ENCODE results near the gene LRRC52. TPM values are rescaled to one million over a fixed set of nuclear protein-coding genes. Genes with fewer than 3 reads are reported as not detected.

Gene LRRC52
- total and polyA plus RNA-seq, 2 donors (not counting 1 experiment from before 2014, with no cell fraction given) = not detected

DNA sequence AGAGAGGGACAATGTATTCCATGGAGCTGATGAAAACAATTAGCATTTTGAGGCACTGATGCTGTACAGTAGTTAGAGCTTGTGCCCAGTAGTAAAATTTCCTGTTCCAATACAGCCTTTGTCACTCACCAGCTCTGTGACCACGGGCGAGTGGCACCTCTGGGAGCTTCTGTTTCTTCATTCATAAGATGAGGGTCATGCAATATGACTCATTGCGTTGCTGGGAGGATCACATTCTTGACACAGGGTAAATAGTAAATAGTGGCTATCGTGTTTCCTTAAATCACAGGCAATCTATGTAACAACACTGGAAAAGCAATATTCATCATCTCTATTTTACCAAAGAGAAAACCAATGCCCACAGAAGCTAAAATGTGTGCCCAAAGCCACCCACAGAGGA lies 4.5 kb upstream of the LRRC52 start:
- no peaks in the 10 kb centered on the region for H3K9me3 ChIP-seq (ENCODE audit: control extremely low read depth in 1 of 3, control insufficient read depth in 2 of 3, insufficient read depth in 1 of 3, low read length in 2 of 3)
- Mint-ChIP-seq H3K27me3 (peaks cover 51% of the 10 kb centered on the region), H3K9me3 (ENCODE audit: insufficient read depth) (no peaks in the 10 kb centered on the region), H3K4me1 (no peaks in the 10 kb centered on the region), H3K27ac (no peak overlapping the region), H3K4me3 (no peak overlapping the region)
- H4K20me1 ChIP-seq (ENCODE audit: control insufficient read depth, insufficient read depth, low read length, poor library complexity, severe bottlenecking) = no peaks in the 10 kb centered on the region
- peaks cover 0 to 6% (median 1%) of the 10 kb centered on the region in 4 experiments for H3K27me3 ChIP-seq (replicated peaks in 1 of 4; ENCODE audit: control extremely low read depth in 1 of 4, control insufficient read depth in 3 of 4, insufficient read depth in 4 of 4, low read length in 3 of 4)
- ChIA-PET CTCF (no interaction called here), POLR2A (no interaction called here)
- no peaks in the 10 kb centered on the region for H3K4me1 ChIP-seq (ENCODE audit: control insufficient read depth in 2 of 2, insufficient read depth in 2 of 2, low read length in 2 of 2)
- ATAC-seq (ENCODE audit: low read depth) (no peak), DNase-seq (no peak)
- H3K4me2 ChIP-seq (replicated peaks; ENCODE audit: low read depth, low read length, poor library complexity, severe bottlenecking) = no peak overlapping the region
- H3K27ac ChIP-seq (ENCODE audit: low read length in 2 of 2) = no peak overlapping the region
- WGBS (ENCODE audit: insufficient coverage) = 80% methylated on average over 1 of the region's 4 CpGs
- intact Hi-C loops (cut with micrococcal nuclease) = no loop called here
- H2AFZ ChIP-seq (ENCODE audit: insufficient read depth, low read depth, low read length, poor library complexity, severe bottlenecking) = no peak overlapping the region
- H3K4me3 ChIP-seq (ENCODE audit: control extremely low read depth in 1 of 5, extremely low read depth in 1 of 5, insufficient read depth in 1 of 5, low read depth in 2 of 5, low read length in 4 of 5) = no peak overlapping the region
- H3K79me2 ChIP-seq (ENCODE audit: control insufficient read depth, insufficient read depth, low read length) = no peaks in the 10 kb centered on the region
- H3K36me3 ChIP-seq (replicated peaks in 1 of 2; ENCODE audit: control extremely low read depth in 1 of 2, control insufficient read depth in 1 of 2, extremely low read depth in 1 of 2, insufficient read depth in 2 of 2, low read length in 1 of 2) = no peaks in the 10 kb centered on the region
- no peak overlapping the region for H3K9ac ChIP-seq (ENCODE audit: low read length)
- TF ChIP-seq EZH2 (IDR thresholded peaks at IDR 0.05; ENCODE audit: borderline replicate concordance, insufficient read depth, low read depth, low read length, poor library complexity, severe bottlenecking) (no peak), CTCF (IDR thresholded peaks at IDR 0.05) (no peak)

- Histone ChIP-seq H3K79me2 (ENCODE audit: control insufficient read depth, insufficient read depth, low read length) (no peaks in the 10 kb centered on the region), H3K9me3 (ENCODE audit: control extremely low read depth in 1 of 3, control insufficient read depth in 2 of 3, insufficient read depth in 1 of 3, low read length in 2 of 3) (no peaks in the 10 kb centered on the region), H3K36me3 (replicated peaks in 1 of 2; ENCODE audit: control extremely low read depth in 1 of 2, control insufficient read depth in 1 of 2, extremely low read depth in 1 of 2, insufficient read depth in 2 of 2, low read length in 1 of 2) (no peaks in the 10 kb centered on the region), H3K9ac (ENCODE audit: low read length) (no peak overlapping the region), H3K4me2 (replicated peaks; ENCODE audit: low read depth, low read length, poor library complexity, severe bottlenecking) (no peak overlapping the region), H2AFZ (ENCODE audit: insufficient read depth, low read depth, low read length, poor library complexity, severe bottlenecking) (no peak overlapping the region), H3K4me3 (ENCODE audit: control extremely low read depth in 1 of 5, extremely low read depth in 1 of 5, insufficient read depth in 1 of 5, low read depth in 2 of 5, low read length in 4 of 5) (no peak overlapping the region), H3K27me3 (replicated peaks in 1 of 4; ENCODE audit: control extremely low read depth in 1 of 4, control insufficient read depth in 3 of 4, insufficient read depth in 4 of 4, low read length in 3 of 4) (peaks cover 0 to 6% (median 1%) of the 10 kb centered on the region in 4 experiments), H3K4me1 (ENCODE audit: control insufficient read depth in 2 of 2, insufficient read depth in 2 of 2, low read length in 2 of 2) (no peaks in the 10 kb centered on the region), H4K20me1 (ENCODE audit: control insufficient read depth, insufficient read depth, low read length, poor library complexity, severe bottlenecking) (no peaks in the 10 kb centered on the region), H3K27ac (ENCODE audit: low read length in 2 of 2) (no peak overlapping the region)
- no peaks in the 10 kb centered on the region for H3K9me3 Mint-ChIP-seq (ENCODE audit: insufficient read depth)
- no peak for DNase-seq
- H3K4me1 Mint-ChIP-seq = no peaks in the 10 kb centered on the region
- TF ChIP-seq CTCF (IDR thresholded peaks at IDR 0.05) (no peak), EZH2 (IDR thresholded peaks at IDR 0.05; ENCODE audit: borderline replicate concordance, insufficient read depth, low read depth, low read length, poor library complexity, severe bottlenecking) (no peak)
- ChIA-PET POLR2A (no interaction called here), CTCF (no interaction called here)
- 100% methylated on average over 2 of the region's 3 CpGs for WGBS (ENCODE audit: insufficient coverage)
- no peak overlapping the region for H3K27ac Mint-ChIP-seq
- intact Hi-C loops (cut with micrococcal nuclease) = no loop called here
- H3K4me3 Mint-ChIP-seq = no peak overlapping the region
- H3K27me3 Mint-ChIP-seq = peaks cover 53% of the 10 kb centered on the region
- no peak for ATAC-seq (ENCODE audit: low read depth)
Observed at GRCh38 chr1:165539908-165540307, 3.9 kb upstream of the LRRC52 start.

All from B cell (primary cell).